Measurements from ENCODE around the gene VIPAS39.
A peak's percentile ranks its signal among the peaks of the same experiment; 100 is the strongest.

VIPAS39 gene

DNA sequence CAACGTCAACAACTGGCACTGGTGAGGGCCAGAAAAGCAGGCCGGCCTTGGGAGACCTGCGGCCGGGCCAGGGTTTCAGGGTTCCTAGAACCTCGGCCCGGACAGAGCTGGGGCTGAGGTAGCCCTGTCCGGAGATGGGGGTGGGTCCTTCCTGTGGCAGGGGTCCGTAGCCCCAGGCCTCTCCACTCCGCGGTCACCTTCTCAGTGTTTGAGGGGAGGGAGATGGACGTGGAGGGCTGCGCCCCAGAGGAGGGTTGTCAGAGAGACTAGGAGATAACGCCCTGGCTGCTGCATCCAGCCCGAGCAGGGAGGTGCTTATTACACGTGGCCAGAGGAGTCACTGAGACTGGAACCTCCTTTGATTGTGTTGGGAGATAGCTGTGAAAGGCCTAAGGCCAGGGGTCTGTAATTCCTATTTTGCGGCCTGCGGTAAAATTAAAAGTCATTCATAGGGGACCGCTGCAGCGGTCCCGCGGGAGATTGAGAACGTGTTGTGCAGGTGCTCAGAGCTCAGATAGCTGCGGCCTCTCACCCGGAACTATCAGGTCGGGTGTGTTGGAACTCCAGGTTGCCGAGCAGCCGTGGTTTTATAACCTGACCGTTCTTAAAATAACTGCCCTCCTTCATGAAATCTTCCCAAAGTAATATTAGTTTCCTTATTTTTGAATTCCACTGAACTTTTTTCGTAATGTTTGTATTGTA is 999 bp upstream of the VIPAS39 start (continued):
- TF ChIP-seq OVOL3 (tag by site-specific recombination; IDR thresholded peaks at IDR 0.05) (no peak), ZNF202 (tag by site-specific recombination; IDR thresholded peaks at IDR 0.05; ENCODE audit: borderline replicate concordance) (no peak)
- TF ChIP-seq, protein P1, sequence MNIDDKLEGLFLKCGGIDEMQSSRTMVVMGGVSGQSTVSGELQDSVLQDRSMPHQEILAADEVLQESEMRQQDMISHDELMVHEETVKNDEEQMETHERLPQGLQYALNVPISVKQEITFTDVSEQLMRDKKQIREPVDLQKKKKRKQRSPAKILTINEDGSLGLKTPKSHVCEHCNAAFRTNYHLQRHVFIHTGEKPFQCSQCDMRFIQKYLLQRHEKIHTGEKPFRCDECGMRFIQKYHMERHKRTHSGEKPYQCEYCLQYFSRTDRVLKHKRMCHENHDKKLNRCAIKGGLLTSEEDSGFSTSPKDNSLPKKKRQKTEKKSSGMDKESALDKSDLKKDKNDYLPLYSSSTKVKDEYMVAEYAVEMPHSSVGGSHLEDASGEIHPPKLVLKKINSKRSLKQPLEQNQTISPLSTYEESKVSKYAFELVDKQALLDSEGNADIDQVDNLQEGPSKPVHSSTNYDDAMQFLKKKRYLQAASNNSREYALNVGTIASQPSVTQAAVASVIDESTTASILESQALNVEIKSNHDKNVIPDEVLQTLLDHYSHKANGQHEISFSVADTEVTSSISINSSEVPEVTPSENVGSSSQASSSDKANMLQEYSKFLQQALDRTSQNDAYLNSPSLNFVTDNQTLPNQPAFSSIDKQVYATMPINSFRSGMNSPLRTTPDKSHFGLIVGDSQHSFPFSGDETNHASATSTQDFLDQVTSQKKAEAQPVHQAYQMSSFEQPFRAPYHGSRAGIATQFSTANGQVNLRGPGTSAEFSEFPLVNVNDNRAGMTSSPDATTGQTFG (tag by site-specific recombination; IDR thresholded peaks at IDR 0.05; ENCODE audit: borderline replicate concordance), result no peak
- TF ChIP-seq, protein P2, sequence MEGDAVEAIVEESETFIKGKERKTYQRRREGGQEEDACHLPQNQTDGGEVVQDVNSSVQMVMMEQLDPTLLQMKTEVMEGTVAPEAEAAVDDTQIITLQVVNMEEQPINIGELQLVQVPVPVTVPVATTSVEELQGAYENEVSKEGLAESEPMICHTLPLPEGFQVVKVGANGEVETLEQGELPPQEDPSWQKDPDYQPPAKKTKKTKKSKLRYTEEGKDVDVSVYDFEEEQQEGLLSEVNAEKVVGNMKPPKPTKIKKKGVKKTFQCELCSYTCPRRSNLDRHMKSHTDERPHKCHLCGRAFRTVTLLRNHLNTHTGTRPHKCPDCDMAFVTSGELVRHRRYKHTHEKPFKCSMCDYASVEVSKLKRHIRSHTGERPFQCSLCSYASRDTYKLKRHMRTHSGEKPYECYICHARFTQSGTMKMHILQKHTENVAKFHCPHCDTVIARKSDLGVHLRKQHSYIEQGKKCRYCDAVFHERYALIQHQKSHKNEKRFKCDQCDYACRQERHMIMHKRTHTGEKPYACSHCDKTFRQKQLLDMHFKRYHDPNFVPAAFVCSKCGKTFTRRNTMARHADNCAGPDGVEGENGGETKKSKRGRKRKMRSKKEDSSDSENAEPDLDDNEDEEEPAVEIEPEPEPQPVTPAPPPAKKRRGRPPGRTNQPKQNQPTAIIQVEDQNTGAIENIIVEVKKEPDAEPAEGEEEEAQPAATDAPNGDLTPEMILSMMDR (tag by site-specific recombination; IDR thresholded peaks at IDR 0.05), result 0 out of 2 replicates have a peak, but pooled peaks have one; percentile 8

DNA sequence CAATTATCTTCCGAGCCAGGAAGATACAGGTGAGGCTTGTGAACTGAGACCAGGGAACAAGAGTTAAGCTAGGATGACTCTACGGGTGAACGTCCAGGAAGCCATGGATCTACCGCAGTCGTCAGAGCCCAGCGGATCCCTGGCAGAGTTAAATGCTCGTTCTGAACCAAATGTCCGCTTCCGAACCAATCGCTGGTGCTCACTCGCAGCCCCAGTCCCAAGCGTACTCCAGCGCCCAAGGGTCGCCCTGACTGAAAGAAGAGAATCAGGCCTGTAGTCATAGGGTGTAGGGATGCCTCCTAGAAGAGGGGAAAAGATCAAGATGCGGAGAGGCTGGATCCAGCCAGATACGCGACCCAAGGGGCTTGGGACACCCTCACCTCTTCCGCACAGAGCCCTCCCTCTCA is 283 bp downstream of the VIPAS39 start:
- H3K27ac ChIP-seq (ENCODE audit: extremely low read depth, low read depth, low read length), result peak overlapping the region; percentile 90
- CTCF ChIA-PET, result no interaction called here
- peaks cover 29 to 38% of the 10 kb centered on the region in 2 experiments for H3K36me3 ChIP-seq (ENCODE audit: control insufficient read depth in 2 of 2, insufficient read depth in 1 of 2, low read length in 2 of 2)
- TF ChIP-seq, protein P3, sequence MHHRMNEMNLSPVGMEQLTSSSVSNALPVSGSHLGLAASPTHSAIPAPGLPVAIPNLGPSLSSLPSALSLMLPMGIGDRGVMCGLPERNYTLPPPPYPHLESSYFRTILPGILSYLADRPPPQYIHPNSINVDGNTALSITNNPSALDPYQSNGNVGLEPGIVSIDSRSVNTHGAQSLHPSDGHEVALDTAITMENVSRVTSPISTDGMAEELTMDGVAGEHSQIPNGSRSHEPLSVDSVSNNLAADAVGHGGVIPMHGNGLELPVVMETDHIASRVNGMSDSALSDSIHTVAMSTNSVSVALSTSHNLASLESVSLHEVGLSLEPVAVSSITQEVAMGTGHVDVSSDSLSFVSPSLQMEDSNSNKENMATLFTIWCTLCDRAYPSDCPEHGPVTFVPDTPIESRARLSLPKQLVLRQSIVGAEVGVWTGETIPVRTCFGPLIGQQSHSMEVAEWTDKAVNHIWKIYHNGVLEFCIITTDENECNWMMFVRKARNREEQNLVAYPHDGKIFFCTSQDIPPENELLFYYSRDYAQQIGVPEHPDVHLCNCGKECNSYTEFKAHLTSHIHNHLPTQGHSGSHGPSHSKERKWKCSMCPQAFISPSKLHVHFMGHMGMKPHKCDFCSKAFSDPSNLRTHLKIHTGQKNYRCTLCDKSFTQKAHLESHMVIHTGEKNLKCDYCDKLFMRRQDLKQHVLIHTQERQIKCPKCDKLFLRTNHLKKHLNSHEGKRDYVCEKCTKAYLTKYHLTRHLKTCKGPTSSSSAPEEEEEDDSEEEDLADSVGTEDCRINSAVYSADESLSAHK (tag by site-specific recombination; IDR thresholded peaks at IDR 0.05), result no peak
- TF ChIP-seq BCL11A (tag by site-specific recombination; IDR thresholded peaks at IDR 0.05; ENCODE audit: low read depth) (no peak), ZNF837 (tag by site-specific recombination; IDR thresholded peaks at IDR 0.05) (no peak), ZNF843 (tag by site-specific recombination; IDR thresholded peaks at IDR 0.05) (no peak), ZBTB8A (tag by site-specific recombination; IDR thresholded peaks at IDR 0.05) (no peak), ZNF558 (tag by site-specific recombination; IDR thresholded peaks at IDR 0.05) (no peak), ZNF266 (tag by site-specific recombination; IDR thresholded peaks at IDR 0.05; ENCODE audit: low read depth) (no peak), ZBTB20 (tag by site-specific recombination; IDR thresholded peaks at IDR 0.05) (peak; percentile 74; the same call in 1 of the 2 replicates), ZNF350 (tag by site-specific recombination; IDR thresholded peaks at IDR 0.05) (no peak), KLF1 (tag by site-specific recombination; IDR thresholded peaks at IDR 0.05) (no peak), ZNF223 (tag by site-specific recombination; IDR thresholded peaks at IDR 0.05) (no peak), ZNF426 (tag by site-specific recombination; IDR thresholded peaks at IDR 0.05) (no peak), ZNF10 (tag by site-specific recombination; IDR thresholded peaks at IDR 0.05) (no peak), ZNF791 (tag by site-specific recombination; IDR thresholded peaks at IDR 0.05) (no peak), ZNF830 (tag by site-specific recombination; IDR thresholded peaks at IDR 0.05; ENCODE audit: low read depth) (no peak), ZNF423 (tag by site-specific recombination; IDR thresholded peaks at IDR 0.05) (peak; percentile 12; the same call in 1 of the 2 replicates), ZNF214 (tag by site-specific recombination; IDR thresholded peaks at IDR 0.05; ENCODE audit: borderline replicate concordance) (no peak), ZNF664 (tag by site-specific recombination; IDR thresholded peaks at IDR 0.05) (no peak), ZNF521 (tag by site-specific recombination; IDR thresholded peaks at IDR 0.05) (no peak)
- TF ChIP-seq, protein P4, sequence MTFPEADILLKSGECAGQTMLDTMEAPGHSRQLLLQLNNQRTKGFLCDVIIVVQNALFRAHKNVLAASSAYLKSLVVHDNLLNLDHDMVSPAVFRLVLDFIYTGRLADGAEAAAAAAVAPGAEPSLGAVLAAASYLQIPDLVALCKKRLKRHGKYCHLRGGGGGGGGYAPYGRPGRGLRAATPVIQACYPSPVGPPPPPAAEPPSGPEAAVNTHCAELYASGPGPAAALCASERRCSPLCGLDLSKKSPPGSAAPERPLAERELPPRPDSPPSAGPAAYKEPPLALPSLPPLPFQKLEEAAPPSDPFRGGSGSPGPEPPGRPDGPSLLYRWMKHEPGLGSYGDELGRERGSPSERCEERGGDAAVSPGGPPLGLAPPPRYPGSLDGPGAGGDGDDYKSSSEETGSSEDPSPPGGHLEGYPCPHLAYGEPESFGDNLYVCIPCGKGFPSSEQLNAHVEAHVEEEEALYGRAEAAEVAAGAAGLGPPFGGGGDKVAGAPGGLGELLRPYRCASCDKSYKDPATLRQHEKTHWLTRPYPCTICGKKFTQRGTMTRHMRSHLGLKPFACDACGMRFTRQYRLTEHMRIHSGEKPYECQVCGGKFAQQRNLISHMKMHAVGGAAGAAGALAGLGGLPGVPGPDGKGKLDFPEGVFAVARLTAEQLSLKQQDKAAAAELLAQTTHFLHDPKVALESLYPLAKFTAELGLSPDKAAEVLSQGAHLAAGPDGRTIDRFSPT (tag by site-specific recombination; IDR thresholded peaks at IDR 0.05), result no peak
- TF ChIP-seq, protein P5, sequence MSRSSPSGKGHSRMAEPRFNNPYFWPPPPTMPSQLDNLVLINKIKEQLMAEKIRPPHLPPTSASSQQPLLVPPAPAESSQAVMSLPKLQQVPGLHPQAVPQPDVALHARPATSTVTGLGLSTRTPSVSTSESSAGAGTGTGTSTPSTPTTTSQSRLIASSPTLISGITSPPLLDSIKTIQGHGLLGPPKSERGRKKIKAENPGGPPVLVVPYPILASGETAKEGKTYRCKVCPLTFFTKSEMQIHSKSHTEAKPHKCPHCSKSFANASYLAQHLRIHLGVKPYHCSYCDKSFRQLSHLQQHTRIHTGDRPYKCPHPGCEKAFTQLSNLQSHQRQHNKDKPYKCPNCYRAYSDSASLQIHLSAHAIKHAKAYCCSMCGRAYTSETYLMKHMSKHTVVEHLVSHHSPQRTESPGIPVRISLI (tag by site-specific recombination; IDR thresholded peaks at IDR 0.05), result no peak

More for the DNA sequence above, 283 bp downstream of the VIPAS39 start:
- POLR2A ChIA-PET, result interaction anchor here (0.6 to 2.6 kb wide), 8 partner anchors 11 to 306 kb away, joined by 3 to 18 read pairs (median 3); partner anchors contain the start of genes GSTZ1 and POMT2
- no peaks in the 10 kb centered on the region for H3K9me3 ChIP-seq (ENCODE audit: control insufficient read depth, insufficient read depth, low read depth, low read length)
- H3K4me1 ChIP-seq (ENCODE audit: control insufficient read depth, insufficient read depth, low read length), result peaks cover 4% of the 10 kb centered on the region
- peak overlapping the region; percentile 90 for H3K4me3 ChIP-seq (ENCODE audit: low read depth, low read length)

Measured in HEK293 (cell line).